ENCODE data around the gene ARL13B. TPM values are rescaled to one million over a fixed set of nuclear protein-coding genes. Genes with fewer than 3 reads are reported as not detected.

The ARL13B gene
- total and polyA plus RNA-seq, 2 of the 13 experiments (the other 11 are each of a cell fraction or from before 2014, with no cell fraction given) = 2.2 to 9.6 TPM

DNA sequence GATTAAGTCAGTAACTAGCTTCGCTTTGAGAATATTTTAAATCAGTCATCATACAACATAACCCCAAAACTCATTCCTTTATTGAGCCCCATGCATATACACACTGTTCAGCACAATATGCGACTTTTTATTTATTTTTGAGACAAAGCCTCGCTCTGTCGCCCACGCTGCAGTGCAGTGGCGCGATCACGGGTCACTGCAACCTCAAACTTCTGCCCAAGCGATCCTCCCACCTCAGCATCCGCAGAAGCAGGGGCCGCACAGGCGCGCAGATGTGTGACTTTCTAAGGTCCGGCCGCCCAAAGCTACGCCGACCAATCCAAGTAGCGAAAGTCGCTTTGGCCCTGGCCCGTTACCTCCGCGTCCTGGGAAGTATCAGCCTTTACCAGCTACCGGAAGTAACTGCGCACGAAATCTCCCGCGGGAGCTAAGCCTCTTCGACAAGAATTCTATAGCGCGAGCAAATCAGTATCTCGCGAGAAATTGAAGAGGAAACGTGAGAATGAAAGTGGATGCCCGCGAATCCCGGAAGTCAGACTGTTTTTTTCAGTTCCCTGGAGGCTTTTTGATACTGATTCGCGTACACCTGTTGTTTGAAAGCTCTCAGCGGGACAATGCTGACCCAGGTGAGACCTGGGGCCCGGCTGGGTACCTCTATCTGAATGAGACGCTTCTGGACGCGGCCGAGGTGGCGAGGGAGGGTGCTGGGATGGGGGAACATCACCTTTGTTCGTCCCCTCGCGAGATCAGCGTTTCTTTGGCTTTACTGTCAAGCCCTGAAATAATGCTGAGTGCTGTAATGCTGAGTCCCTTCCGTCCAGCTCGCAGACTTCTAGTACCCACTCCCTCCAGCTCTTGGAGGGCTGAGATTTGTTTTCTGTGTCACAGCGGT lies 82.8 kb downstream of the ARL13B start, which contains the start of the genes DHFR2 and NSUN3 (continued):
- TF ChIP-seq, protein P1, sequence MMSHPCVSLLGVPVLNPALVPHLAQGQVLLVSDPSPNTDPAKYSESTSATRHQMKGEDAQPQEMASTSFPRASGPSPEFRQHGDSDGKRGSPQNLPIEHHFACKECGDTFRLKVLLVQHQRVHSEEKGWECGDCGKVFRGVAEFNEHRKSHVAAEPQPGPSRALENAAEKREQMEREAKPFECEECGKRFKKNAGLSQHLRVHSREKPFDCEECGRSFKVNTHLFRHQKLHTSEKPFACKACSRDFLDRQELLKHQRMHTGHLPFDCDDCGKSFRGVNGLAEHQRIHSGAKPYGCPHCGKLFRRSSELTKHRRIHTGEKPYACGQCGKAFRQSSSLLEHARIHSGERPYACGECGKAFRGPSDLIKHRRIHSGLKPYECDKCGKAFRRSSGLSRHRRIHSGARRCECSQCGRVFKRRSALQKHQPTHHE (CRISPR knock-in tag; IDR thresholded peaks at IDR 0.05; ENCODE audit: borderline replicate concordance) = no peak
- TF ChIP-seq, protein P2, sequence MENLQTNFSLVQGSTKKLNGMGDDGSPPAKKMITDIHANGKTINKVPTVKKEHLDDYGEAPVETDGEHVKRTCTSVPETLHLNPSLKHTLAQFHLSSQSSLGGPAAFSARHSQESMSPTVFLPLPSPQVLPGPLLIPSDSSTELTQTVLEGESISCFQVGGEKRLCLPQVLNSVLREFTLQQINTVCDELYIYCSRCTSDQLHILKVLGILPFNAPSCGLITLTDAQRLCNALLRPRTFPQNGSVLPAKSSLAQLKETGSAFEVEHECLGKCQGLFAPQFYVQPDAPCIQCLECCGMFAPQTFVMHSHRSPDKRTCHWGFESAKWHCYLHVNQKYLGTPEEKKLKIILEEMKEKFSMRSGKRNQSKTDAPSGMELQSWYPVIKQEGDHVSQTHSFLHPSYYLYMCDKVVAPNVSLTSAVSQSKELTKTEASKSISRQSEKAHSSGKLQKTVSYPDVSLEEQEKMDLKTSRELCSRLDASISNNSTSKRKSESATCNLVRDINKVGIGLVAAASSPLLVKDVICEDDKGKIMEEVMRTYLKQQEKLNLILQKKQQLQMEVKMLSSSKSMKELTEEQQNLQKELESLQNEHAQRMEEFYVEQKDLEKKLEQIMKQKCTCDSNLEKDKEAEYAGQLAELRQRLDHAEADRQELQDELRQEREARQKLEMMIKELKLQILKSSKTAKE (CRISPR knock-in tag; IDR thresholded peaks at IDR 0.05; ENCODE audit: borderline replicate concordance) = no peak
- no peak for TF ChIP-seq ZNF674 (CRISPR knock-in tag; IDR thresholded peaks at IDR 0.05; ENCODE audit: low read depth)
- TF ChIP-seq TCF7L2 (IDR thresholded peaks at IDR 0.05; ENCODE audit: low read depth, low read length) = no peak
- TF ChIP-seq, protein P3, sequence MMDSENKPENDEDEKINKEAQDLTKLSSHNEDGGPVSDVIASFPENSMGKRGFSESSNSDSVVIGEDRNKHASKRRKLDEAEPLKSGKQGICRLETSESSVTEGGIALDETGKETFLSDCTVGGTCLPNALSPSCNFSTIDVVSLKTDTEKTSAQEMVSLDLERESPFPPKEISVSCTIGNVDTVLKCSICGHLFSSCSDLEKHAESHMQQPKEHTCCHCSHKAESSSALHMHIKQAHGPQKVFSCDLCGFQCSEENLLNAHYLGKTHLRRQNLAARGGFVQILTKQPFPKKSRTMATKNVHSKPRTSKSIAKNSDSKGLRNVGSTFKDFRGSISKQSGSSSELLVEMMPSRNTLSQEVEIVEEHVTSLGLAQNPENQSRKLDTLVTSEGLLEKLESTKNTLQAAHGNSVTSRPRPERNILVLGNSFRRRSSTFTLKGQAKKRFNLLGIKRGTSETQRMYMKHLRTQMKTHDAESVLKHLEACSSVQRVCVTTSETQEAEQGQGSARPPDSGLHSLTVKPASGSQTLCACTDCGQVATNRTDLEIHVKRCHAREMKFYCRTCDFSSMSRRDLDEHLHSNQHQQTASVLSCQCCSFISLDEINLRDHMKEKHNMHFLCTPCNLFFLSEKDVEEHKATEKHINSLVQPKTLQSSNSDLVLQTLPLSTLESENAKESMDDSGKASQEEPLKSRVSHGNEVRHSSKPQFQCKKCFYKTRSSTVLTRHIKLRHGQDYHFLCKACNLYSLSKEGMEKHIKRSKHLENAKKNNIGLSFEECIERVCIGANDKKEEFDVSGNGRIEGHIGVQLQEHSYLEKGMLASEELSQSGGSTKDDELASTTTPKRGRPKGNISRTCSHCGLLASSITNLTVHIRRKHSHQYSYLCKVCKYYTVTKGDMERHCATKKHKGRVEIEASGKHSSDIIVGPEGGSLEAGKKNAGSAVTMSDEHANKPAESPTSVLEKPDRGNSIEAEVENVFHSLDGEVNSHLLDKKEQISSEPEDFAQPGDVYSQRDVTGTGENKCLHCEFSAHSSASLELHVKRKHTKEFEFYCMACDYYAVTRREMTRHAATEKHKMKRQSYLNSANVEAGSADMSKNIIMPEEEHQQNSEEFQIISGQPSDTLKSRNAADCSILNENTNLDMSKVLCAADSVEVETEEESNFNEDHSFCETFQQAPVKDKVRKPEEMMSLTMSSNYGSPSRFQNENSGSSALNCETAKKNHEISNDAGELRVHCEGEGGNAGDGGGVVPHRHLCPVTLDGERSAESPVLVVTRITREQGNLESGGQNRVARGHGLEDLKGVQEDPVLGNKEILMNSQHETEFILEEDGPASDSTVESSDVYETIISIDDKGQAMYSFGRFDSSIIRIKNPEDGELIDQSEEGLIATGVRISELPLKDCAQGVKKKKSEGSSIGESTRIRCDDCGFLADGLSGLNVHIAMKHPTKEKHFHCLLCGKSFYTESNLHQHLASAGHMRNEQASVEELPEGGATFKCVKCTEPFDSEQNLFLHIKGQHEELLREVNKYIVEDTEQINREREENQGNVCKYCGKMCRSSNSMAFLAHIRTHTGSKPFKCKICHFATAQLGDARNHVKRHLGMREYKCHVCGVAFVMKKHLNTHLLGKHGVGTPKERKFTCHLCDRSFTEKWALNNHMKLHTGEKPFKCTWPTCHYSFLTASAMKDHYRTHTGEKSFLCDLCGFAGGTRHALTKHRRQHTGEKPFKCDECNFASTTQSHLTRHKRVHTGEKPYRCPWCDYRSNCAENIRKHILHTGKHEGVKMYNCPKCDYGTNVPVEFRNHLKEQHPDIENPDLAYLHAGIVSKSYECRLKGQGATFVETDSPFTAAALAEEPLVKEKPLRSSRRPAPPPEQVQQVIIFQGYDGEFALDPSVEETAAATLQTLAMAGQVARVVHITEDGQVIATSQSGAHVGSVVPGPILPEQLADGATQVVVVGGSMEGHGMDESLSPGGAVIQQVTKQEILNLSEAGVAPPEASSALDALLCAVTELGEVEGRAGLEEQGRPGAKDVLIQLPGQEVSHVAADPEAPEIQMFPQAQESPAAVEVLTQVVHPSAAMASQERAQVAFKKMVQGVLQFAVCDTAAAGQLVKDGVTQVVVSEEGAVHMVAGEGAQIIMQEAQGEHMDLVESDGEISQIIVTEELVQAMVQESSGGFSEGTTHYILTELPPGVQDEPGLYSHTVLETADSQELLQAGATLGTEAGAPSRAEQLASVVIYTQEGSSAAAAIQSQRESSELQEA (CRISPR knock-in tag; IDR thresholded peaks at IDR 0.05; ENCODE audit: not compliant biosample characterization) = no peak
- TF ChIP-seq REL (CRISPR knock-in tag; conservative IDR thresholded peaks at IDR 0.05) = no peak
